T-helper 22 cell (primary cell): ENCODE measurements around the gene C16orf54.
"Not testable (repeated sequence)": the region's sequence is repeated elsewhere in the genome, so short reads cannot be mapped to it uniquely, and the experiment has no call there.

ENCODE experiments used
- DNase-seq: peaks from one replicate; pipeline ENCODE4 v3.0.0-alpha.2; 2020; ENCODE audit warnings: low read depth

C16orf54 gene

GRCh38 chr16:29739927-29740629 is 5.7 kb downstream of the C16orf54 start:
- not testable (repeated sequence) for DNase-seq

DNA sequence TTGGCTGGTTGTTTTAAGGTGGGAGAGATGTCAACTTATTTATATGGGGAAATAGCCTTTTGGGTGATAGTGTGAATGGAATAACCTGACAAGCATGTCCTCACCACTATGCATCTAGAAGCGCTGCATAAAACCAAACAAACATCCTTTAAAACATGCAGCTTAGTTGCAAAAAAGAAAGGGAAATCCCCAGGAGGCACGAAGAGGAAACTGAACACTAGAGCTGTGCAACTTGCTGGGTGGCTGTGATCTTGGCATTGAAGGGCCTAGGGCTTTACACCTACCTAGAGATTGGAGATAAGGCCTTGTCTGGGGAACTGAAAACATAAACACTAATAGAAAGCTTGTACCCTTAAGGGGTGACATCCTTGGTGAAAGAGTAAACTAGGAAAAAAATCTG is 7.3 kb downstream of the C16orf54 start:
- peak; percentile 59 for DNase-seq

GRCh38 chr16:29737713-29738112 is 8.1 kb downstream of the C16orf54 start:
- DNase-seq = no peak

DNA sequence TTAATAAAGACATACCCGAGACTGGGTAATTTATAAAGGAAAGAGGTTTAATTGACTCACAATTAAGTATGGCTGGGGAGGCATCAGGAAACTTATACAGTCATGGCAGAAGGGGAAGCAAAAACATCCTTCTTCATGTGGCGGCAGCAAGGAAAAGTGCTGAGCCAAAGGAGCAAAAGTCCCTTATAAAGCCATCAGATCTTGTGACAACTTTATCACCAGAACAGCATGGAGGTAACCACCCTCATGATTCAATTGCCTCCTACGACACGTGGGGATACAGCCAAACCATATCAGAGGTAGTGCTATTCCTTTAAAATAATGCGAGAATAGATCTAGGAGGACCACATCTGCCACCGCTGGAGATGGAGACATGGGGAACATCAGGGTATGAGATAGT is 9.0 kb downstream of the C16orf54 start:
- DNase-seq = no peak

DNA sequence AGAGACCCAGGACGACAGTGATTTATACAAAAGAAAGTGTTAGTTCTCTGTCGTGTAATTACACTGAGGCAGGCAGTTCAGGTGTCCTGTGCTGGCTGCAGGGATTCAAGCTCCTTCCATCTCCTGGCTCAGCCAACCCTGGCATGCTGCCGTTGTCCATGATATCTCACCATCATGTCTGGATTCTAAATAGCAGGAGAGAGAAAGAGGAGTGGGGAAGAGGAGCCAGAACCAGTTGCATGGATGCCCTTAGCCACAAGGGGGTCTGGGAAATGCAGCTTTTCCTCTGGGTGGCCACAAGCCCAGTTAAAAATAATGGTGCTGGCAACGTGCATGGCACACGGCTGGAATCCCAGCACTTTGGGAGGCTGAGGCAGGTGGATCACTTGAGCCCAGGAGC is 9.7 kb downstream of the C16orf54 start:
- DNase-seq = no peak

DNA sequence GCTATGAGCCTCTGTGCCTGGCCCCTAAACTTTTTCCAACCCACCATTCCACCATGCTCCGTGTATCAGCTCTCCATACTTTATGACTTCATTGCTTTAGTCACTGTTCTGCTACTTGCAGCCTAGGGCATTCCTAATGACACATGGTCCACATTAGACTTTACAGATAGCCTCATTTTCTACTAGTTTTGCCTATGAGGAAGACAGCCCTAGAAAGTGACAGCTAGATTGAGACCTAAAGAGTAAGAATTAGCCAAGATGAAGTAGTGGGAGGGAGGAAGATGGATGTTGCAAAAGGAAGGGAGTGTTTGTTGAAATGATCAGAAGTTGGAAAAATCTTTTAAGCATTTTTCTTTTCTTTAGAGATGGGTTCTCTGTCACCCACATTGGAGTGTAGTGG is 11.0 kb downstream of the C16orf54 start:
- no peak for DNase-seq

- not testable (repeated sequence) for DNase-seq
Measured at GRCh38 chr16:29731768-29732601, 13.8 kb downstream of the C16orf54 start.

GRCh38 chr16:29730649-29731048 is 15.1 kb downstream of the C16orf54 start:
- no peak for DNase-seq

DNA sequence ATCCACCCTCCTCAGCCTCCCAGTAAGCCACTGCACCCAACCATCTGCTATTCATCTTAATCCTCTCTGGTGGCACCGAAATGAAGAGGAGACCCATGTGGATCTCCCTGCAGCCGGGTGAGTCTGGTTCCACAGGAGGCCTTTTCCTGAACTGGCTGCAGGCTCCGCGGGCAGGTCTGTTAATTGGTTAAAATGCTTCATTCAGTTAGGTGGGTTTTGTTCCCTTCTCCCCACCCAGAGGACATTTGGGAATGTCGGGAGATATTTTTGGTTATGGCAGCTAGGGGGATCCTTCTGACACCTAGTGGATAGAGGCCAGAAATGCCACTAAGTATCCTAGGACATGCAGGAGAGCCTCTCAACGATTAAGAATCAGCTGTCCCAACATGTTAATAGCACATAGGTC is 16.7 kb downstream of the C16orf54 start:
- no peak for DNase-seq

GRCh38 chr16:29727452-29727851 is 18.3 kb downstream of the C16orf54 start:
- no peak for DNase-seq

GRCh38 chr16:29726845-29727377 is 18.9 kb downstream of the C16orf54 start:
- no peak for DNase-seq

- DNase-seq = not testable (repeated sequence)
Measured at GRCh38 chr16:29721167-29721879, 24.5 kb downstream of the C16orf54 start.

GRCh38 chr16:29720703-29721102 is 25.1 kb downstream of the C16orf54 start:
- no peak for DNase-seq

GRCh38 chr16:29719063-29719462 is 26.7 kb downstream of the C16orf54 start:
- no peak for DNase-seq

- no peak for DNase-seq
Measured at GRCh38 chr16:29717113-29717512, 28.7 kb downstream of the C16orf54 start.

- no peak for DNase-seq
Measured at GRCh38 chr16:29714972-29715371, 30.8 kb downstream of the C16orf54 start.

- DNase-seq = no peak
Measured at GRCh38 chr16:29714396-29714795, 31.4 kb downstream of the C16orf54 start.

- no peak for DNase-seq
Measured at GRCh38 chr16:29712809-29713208, 33.0 kb downstream of the C16orf54 start.

DNA sequence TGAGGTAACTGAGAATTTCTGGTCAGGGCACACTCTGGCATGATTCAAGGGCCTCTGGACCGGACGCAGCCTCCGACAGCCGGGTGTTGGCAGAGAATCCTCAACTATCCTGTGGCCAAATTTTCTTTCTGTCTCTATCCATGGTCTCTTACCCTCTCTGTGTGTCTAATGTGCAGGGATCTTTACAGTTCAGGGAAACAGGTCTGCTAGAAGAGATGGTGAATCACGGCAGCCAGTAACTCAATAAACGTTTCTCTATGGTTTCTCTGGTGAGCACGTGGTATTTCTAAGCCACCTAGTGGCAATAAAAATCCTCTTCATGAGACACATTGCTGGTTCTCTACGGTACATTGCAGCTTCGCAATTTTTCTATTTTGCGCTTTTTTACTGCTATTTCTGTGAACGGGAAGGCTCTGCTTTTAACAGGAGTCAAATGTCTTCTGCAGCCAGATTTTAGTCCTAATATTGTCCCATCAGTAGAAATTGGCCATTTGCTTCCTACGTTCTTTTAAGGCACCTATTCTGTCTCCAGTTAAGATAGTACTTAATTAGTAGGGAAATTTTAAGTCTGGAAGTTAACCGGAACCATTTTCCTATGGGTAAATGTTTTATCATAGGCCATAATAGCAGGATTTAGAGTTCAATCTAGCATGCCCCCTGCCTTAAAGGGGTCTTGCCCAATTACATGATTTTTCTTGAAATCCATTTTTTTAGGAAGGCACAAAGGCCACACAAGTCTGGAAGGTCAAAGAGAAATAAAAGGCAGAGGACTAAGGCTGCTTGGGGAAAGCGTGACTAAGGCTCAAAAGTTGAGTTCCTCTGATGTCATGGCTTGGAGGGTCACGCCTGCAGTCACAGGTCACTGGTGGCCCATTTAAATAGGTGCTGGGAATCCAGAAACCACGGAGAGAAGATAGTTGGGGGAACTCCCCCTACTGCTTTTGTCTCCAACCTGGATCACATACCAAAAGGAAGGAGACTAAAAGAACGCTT is 35.3 kb downstream of the C16orf54 start:
- peak; percentile 25 for DNase-seq

DNA sequence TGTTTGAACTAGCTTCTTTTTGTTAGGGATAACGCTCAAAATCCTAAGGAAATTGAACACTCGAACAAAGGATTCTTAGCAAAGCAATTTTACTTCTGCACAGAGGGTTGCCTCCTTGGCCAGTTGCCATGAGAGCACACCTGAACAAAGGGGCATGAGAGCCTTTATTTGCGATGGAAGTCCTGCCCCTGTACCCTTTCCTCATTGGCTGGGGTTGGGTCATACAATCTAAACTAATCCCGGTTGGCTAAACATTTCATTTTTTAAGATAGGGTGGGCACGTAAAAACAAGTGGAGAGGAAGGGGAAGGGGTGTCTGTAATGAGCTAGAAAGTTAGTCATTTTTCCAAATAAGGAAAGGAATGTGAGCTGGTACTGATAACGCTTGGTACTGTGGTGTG is 36.1 kb downstream of the C16orf54 start:
- DNase-seq = not testable (repeated sequence)

DNA sequence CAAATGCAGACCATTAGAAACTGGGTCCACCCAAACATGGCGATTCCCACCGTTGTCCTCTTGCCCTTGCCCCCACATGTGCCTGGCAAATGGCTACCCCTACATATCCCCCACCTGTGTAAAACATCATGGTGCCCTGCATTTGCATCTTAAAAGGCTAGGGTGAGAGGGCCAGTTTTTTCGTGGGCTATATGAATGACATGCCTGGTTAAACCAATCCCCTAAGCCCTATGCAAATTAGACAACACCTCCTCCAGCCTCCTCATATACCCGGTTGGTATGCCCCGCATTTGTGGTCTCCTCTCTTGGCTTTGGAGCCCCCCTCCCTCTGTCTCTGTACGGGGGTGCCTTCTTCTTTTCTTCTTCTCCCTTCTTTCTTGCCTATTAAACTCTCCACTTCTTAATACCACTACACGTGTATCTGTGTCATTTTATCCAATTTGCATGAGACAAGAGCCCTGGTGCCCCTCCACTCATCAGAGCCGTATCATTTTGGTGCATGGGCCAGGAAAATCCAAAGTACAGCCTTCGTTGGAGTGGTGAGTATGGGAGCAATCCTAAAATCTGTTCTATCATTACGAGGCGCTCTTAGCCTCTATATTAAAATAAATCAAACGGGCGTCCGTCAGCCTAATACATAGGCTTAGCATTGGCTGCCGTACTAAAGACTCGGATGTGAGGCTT is 36.7 kb downstream of the C16orf54 start:
- no peak for DNase-seq
